ENCODE data around the gene PPFIA2. TPM values are rescaled to one million over a fixed set of nuclear protein-coding genes. Genes with fewer than 3 reads are reported as not detected.

PPFIA2 gene
- total RNA-seq, 2 experiments from 2014 or later, result not detected

- Histone ChIP-seq H3K4me3 (ENCODE audit: low read length) (no peak overlapping the region), H3K36me3 (ENCODE audit: insufficient read depth, low read length) (no peaks in the 10 kb centered on the region), H3K9me3 (ENCODE audit: control insufficient read depth in 1 of 2, insufficient read depth in 1 of 2, low read length in 2 of 2) (no peaks in the 10 kb centered on the region), H3K4me1 (ENCODE audit: insufficient read depth, low read length) (no peaks in the 10 kb centered on the region), H3K27me3 (ENCODE audit: control insufficient read depth in 1 of 2, insufficient read depth in 2 of 2, low read length in 2 of 2) (no peaks in the 10 kb centered on the region), H3K27ac (ENCODE audit: low read depth in 1 of 2, low read length in 2 of 2) (no peak overlapping the region)
- intact Hi-C loops (cut with DNase I, micrococcal nuclease), result no loop called here
- H3K9me3 Mint-ChIP-seq, result peaks cover 3% of the 10 kb centered on the region
- no peak for DNase-seq
- no peaks in the 10 kb centered on the region for H3K27me3 Mint-ChIP-seq
- H3K4me3 Mint-ChIP-seq, result no peak overlapping the region
- no peak for ATAC-seq (ENCODE audit: poor library complexity)
- no peak for TF ChIP-seq CTCF (IDR thresholded peaks at IDR 0.05)
- H3K27ac Mint-ChIP-seq, result no peak overlapping the region
- ChIA-PET POLR2A (no interaction called here), CTCF (no interaction called here)
- no peaks in the 10 kb centered on the region for H3K36me3 Mint-ChIP-seq (ENCODE audit: low read depth)
- H3K4me1 Mint-ChIP-seq (ENCODE audit: low read depth), result no peaks in the 10 kb centered on the region
These were observed 534.5 kb downstream of the PPFIA2 start for GRCh38 chr12:81224626-81225025.

- POLR2A ChIA-PET, result no interaction called here
- Histone ChIP-seq H3K36me3 (ENCODE audit: insufficient read depth, low read length) (no peaks in the 10 kb centered on the region), H3K4me3 (ENCODE audit: low read length) (no peak overlapping the region), H3K4me1 (ENCODE audit: insufficient read depth, low read length) (no peaks in the 10 kb centered on the region), H3K27ac (ENCODE audit: low read depth in 1 of 2, low read length in 2 of 2) (no peak overlapping the region), H3K9me3 (ENCODE audit: control insufficient read depth in 1 of 2, insufficient read depth in 1 of 2, low read length in 2 of 2) (no peaks in the 10 kb centered on the region), H3K27me3 (ENCODE audit: control insufficient read depth in 1 of 2, insufficient read depth in 2 of 2, low read length in 2 of 2) (no peaks in the 10 kb centered on the region)
- H3K4me3 Mint-ChIP-seq, result no peak overlapping the region
- ATAC-seq (ENCODE audit: poor library complexity) (no peak), DNase-seq (no peak)
- intact Hi-C loops (cut with DNase I, micrococcal nuclease), result no loop called here
- H3K27ac Mint-ChIP-seq, result no peak overlapping the region
- H3K36me3 Mint-ChIP-seq (ENCODE audit: low read depth), result no peaks in the 10 kb centered on the region
- CTCF ChIA-PET, result no interaction called here
- no peaks in the 10 kb centered on the region for H3K9me3 Mint-ChIP-seq
- TF ChIP-seq CTCF (IDR thresholded peaks at IDR 0.05), result no peak
- no peaks in the 10 kb centered on the region for H3K27me3 Mint-ChIP-seq
- no peaks in the 10 kb centered on the region for H3K4me1 Mint-ChIP-seq (ENCODE audit: low read depth)
These were observed 536.1 kb downstream of the PPFIA2 start for GRCh38 chr12:81222846-81223592.

GRCh38 chr12:81221681-81222080 is 537.5 kb downstream of the PPFIA2 start:
- H3K27me3 Mint-ChIP-seq, result no peaks in the 10 kb centered on the region
- no peak for TF ChIP-seq CTCF (IDR thresholded peaks at IDR 0.05)
- Histone ChIP-seq H3K4me3 (ENCODE audit: low read length) (no peak overlapping the region), H3K9me3 (ENCODE audit: control insufficient read depth in 1 of 2, insufficient read depth in 1 of 2, low read length in 2 of 2) (no peaks in the 10 kb centered on the region), H3K4me1 (ENCODE audit: insufficient read depth, low read length) (no peaks in the 10 kb centered on the region), H3K27ac (ENCODE audit: low read depth in 1 of 2, low read length in 2 of 2) (no peak overlapping the region), H3K27me3 (ENCODE audit: control insufficient read depth in 1 of 2, insufficient read depth in 2 of 2, low read length in 2 of 2) (no peaks in the 10 kb centered on the region), H3K36me3 (ENCODE audit: insufficient read depth, low read length) (no peaks in the 10 kb centered on the region)
- DNase-seq, result no peak
- no peaks in the 10 kb centered on the region for H3K9me3 Mint-ChIP-seq
- POLR2A ChIA-PET, result no interaction called here
- CTCF ChIA-PET, result no interaction called here
- no peaks in the 10 kb centered on the region for H3K36me3 Mint-ChIP-seq (ENCODE audit: low read depth)
- H3K27ac Mint-ChIP-seq, result no peak overlapping the region
- H3K4me3 Mint-ChIP-seq, result no peak overlapping the region
- intact Hi-C loops (cut with DNase I, micrococcal nuclease), result no loop called here
- H3K4me1 Mint-ChIP-seq (ENCODE audit: low read depth), result no peaks in the 10 kb centered on the region
- no peak for ATAC-seq (ENCODE audit: poor library complexity)
